Panc1 (cell line): Measurements from ENCODE around the gene CEP128.
A peak's percentile ranks its signal among the peaks of the same experiment; 100 is the strongest.

Source experiments
- POLR2AphosphoS5 ChIP-seq: IDR thresholded peaks from 2 replicates; pipeline ENCODE4 v1.6.1; 2012; ENCODE audit warnings: mild to moderate bottlenecking, low read depth, low read length, moderate library complexity
- TCF7L2 ChIP-seq: IDR thresholded peaks from 2 replicates; pipeline ENCODE4 v1.6.1; 2011; ENCODE audit warnings: mild to moderate bottlenecking, low read depth, low read length, inconsistent platforms
- TF ChIP-seq, protein P1 (sequence below), 2 experiments: IDR thresholded peaks; 2 replicates each; pipeline ENCODE4 v1.6.1; 2011 to 2012; ENCODE audit warnings: low read depth in 2 of 2, control low read depth in 1 of 2, low read length in 1 of 2, mild to moderate bottlenecking in 1 of 2, moderate library complexity in 1 of 2; ENCODE audit not compliant: insufficient read depth in 1 of 2
- TF ChIP-seq, protein P2 (sequence below): fragments of 450-650 bp; IDR thresholded peaks from 2 replicates; pipeline ENCODE4 v1.5.1; 2017; ENCODE audit warnings: mild to moderate bottlenecking

DNA sequence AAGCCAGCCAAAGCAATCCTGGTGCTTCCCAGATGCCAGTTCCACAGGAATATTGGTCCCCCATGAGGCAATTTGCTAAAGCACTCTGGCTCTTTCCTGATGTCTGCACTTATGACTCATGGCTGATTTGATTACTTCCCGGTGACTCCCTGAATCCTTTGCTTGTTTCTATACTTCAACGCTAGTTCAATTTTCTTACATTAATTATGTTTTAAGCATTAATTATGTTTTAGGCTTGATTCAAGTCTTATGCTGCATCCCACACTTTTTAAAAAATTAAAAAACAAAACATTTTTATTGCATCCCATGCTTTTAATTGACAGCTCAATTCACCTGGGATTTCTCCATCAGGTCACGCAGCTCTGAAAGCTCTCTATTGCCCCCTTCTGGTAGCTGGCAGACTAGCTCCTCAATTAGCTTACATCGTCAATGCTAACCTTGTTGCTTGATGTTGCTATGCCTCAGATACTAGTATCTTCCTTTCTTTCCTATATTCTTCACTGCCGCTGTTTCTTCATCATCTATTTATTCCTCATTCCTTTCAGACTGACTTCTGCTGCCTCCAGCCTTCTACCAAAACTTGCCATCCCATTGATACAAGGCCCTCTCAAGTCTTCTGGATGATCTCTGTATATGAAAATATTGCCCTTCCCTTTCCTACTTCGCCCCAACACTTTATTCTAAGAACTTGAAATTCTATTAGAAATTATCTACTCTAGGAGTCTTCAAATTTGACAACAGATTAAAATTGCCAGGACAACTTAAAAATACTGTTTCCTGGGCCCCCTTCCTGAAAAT is 45.9 kb upstream of the CEP128 start:
- TF ChIP-seq, protein P1, sequence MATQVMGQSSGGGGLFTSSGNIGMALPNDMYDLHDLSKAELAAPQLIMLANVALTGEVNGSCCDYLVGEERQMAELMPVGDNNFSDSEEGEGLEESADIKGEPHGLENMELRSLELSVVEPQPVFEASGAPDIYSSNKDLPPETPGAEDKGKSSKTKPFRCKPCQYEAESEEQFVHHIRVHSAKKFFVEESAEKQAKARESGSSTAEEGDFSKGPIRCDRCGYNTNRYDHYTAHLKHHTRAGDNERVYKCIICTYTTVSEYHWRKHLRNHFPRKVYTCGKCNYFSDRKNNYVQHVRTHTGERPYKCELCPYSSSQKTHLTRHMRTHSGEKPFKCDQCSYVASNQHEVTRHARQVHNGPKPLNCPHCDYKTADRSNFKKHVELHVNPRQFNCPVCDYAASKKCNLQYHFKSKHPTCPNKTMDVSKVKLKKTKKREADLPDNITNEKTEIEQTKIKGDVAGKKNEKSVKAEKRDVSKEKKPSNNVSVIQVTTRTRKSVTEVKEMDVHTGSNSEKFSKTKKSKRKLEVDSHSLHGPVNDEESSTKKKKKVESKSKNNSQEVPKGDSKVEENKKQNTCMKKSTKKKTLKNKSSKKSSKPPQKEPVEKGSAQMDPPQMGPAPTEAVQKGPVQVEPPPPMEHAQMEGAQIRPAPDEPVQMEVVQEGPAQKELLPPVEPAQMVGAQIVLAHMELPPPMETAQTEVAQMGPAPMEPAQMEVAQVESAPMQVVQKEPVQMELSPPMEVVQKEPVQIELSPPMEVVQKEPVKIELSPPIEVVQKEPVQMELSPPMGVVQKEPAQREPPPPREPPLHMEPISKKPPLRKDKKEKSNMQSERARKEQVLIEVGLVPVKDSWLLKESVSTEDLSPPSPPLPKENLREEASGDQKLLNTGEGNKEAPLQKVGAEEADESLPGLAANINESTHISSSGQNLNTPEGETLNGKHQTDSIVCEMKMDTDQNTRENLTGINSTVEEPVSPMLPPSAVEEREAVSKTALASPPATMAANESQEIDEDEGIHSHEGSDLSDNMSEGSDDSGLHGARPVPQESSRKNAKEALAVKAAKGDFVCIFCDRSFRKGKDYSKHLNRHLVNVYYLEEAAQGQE (IDR thresholded peaks at IDR 0.05; ENCODE audit: insufficient read depth in 1 of 2, low read depth in 2 of 2, low read length in 1 of 2): no peak
- TF ChIP-seq, protein P2, sequence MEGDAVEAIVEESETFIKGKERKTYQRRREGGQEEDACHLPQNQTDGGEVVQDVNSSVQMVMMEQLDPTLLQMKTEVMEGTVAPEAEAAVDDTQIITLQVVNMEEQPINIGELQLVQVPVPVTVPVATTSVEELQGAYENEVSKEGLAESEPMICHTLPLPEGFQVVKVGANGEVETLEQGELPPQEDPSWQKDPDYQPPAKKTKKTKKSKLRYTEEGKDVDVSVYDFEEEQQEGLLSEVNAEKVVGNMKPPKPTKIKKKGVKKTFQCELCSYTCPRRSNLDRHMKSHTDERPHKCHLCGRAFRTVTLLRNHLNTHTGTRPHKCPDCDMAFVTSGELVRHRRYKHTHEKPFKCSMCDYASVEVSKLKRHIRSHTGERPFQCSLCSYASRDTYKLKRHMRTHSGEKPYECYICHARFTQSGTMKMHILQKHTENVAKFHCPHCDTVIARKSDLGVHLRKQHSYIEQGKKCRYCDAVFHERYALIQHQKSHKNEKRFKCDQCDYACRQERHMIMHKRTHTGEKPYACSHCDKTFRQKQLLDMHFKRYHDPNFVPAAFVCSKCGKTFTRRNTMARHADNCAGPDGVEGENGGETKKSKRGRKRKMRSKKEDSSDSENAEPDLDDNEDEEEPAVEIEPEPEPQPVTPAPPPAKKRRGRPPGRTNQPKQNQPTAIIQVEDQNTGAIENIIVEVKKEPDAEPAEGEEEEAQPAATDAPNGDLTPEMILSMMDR: peak; percentile 85
- no peak for TF ChIP-seq POLR2AphosphoS5
- TF ChIP-seq TCF7L2: no peak
